NCI-H128 (cell line): ENCODE data around the gene KRT17.
"Not testable (repeated sequence)": the region's sequence is repeated elsewhere in the genome, so short reads cannot be mapped to it uniquely, and the experiment has no call there.

ENCODE experiments used
- DNase-seq: peaks from one replicate; lab custom pipeline; 2025; ENCODE audit not compliant: unreplicated experiment; lab: John Stamatoyannopoulos, UW

The KRT17 gene

DNA sequence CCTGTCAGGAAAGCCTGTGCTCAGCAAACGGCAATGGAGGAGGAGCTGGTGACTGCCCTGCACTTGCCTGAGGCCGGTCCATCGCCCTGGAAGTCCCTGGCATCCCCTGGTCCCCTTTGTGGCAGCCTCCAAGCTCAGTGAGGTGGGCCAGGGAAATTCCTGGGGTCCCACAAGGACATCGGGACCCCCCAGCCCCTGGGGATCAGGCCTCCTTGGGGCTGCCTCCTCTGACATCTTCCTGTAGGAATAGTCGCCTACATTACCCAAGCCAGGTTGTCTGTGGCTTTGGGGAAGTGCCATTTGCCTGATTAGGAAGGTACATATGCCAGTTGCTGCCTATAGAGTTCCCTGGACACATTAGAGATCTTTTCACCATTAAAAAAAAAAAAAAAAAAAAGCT, 45.4 kb downstream of the KRT17 start:
- no peak for DNase-seq

DNA sequence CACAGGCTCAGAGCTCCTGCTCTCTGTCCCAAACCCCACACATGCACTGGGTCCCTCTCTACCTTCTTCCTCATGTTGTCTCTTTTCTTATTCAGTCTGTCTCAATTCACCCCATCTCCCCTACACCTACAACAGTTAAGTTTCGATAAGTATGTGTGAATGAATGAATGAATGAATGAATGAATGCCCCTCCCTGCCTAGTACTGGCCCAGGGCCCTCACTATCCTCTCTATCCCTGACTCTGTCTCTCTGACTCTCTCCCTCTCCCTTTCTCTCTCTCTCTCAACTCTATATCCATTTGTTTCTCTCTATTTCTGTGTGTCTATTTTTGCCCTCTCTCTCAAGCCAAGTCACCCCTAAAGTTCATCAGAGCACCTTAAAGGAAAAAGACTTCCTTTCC, 45.8 kb downstream of the KRT17 start:
- no peak for DNase-seq

DNA sequence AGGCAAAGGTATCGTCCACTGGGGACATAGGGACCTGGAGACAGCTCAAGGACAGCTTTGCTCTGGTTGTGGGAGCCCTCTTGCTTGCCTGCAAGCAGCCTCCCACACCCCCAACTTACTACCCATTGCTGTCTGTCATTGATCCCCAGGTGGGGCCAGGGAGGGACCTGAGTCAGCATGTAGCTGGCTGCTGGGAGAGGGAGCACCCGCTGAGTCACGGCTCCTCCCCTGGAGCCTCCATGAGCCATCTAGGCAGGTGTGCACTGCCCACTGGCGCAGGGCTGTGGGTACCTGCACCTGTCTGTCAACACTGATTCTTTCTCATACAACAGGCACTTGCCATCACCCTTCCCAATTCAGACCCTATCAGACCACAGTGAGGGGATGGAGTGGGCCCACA, 47.6 kb downstream of the KRT17 start:
- not testable (repeated sequence) for DNase-seq

DNA sequence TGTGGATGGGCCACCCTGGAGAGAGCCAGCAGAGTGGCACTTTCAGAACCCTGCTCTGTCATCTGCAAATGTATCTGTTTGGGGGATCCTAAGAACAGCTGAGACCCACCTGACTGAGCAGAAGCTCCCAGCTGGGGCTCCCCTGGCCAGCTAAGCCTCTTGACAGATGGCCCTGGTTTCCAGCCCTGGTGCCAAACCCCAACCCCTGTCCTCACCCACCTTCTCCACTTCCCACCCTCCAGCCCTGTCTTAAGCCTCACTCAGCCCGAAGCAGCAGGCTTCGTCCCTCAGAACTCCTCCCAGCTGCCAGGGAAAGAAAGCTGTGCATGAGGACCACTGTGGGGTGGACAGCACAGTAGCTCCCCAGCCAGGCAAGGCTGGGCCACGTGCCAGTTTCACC, 49.0 kb downstream of the KRT17 start:
- no peak for DNase-seq

DNA sequence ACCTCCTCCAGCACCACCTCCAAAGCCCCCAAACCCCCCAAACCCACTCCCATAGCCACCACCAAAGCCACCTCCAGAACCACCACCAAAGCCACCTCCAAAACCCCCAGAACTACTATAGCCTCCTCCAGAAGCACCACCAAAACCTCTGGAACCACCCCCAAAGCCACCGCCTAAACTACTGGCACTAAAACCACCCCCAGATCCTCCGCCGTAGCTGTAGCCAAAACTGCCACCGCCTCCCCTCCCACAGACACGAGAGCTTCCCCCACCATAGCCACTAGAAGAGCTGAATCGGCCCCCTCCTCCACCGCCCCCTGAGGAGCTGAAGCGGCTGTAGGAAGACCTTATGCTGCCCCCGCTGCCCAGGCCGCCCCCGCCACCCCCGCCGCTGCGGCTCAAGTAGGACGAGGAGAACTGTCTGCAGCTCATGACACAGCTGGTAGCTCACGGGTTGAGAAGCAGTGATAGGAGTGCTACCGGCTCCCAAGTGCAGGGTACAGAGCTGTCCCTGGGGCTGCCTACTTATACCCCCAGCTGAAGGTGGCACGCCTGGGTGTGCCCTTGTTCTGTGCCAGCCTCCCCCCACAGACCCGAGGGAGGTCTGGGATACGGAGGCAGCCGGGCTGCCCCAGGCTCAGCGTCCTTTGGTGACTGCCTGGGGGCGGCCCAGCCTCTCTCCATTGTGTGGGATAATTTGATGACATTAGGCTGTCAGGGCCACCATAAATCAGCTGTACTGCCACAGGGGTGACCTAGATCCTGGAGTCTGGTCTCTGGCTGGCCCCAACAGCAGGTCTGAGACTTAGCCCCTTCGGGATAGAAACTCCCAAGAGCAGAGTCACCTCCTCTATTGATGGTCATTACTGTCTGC, 52.6 kb downstream of the KRT17 start, which contains the start of gene KRT9:
TSS of gene KRT9 (minus strand) at position 499 of the 874 bp plus-strand sequence. CDS start at position 432, 67 bp downstream.
- no peak for DNase-seq
